Activated naive CD8-positive, alpha-beta T cell treated with anti-CD3 and anti-CD28 coated beads, Interleukin-2, amount 10 ng/mL, durations not matched to agents 7 days and 5 days (primary cell): ENCODE results near the gene NCSTN. TPM values are rescaled to one million over a fixed set of nuclear protein-coding genes. Genes with fewer than 3 reads are reported as not detected.
A peak's percentile ranks its signal among the peaks of the same experiment; 100 is the strongest.
"Not testable (repeated sequence)": the region's sequence is repeated elsewhere in the genome, so short reads cannot be mapped to it uniquely, and the experiment has no call there.

Experiments used
- ATAC-seq: fragments of 150-1000 bp; cut with Tn5 transposase; one replicate; pipeline ENCODE4 v1.10.0; 2021; ENCODE audit warnings: low read depth, moderate library complexity
- POLR2A ChIA-PET: fragments of 350-600 bp; sonication (Branson Sonifier 250); formaldehyde crosslinking; loops from one replicate; lab custom pipeline; 2021; ENCODE audit warnings: antibody characterized with exemption; lab: Charles Lee
- DNase-seq: peaks from one replicate; pipeline ENCODE4 v3.0.0; 2021
- H3K27ac Mint-ChIP-seq: one replicate; pipeline ENCODE4 v1.8.0; 2022; ENCODE audit warnings: mild to moderate bottlenecking, mixed read lengths
- H3K27me3 Mint-ChIP-seq: one replicate; pipeline ENCODE4 v1.8.0; 2022; ENCODE audit warnings: mild to moderate bottlenecking, moderate library complexity, mixed read lengths
- H3K36me3 Mint-ChIP-seq: one replicate; pipeline ENCODE4 v1.8.0; 2021; ENCODE audit warnings: mild to moderate bottlenecking, mixed read lengths
- H3K4me1 Mint-ChIP-seq: one replicate; pipeline ENCODE4 v1.8.0; 2021; ENCODE audit warnings: mixed read lengths
- H3K4me3 Mint-ChIP-seq: one replicate; pipeline ENCODE4 v1.8.0; 2022; ENCODE audit warnings: mild to moderate bottlenecking, moderate library complexity, mixed read lengths
- H3K9me3 Mint-ChIP-seq: one replicate; pipeline ENCODE4 v1.8.0; 2021; ENCODE audit warnings: mixed read lengths
- total RNA-seq, 2 experiments: library from RNA; stranded (reverse); gene quantifications; one replicate each; pipeline ENCODE4 v1.2.3, GENCODE V29; 2021

Gene NCSTN
- total RNA-seq, 2 experiments from 2014 or later = 66.6 to 67.1 TPM

DNA sequence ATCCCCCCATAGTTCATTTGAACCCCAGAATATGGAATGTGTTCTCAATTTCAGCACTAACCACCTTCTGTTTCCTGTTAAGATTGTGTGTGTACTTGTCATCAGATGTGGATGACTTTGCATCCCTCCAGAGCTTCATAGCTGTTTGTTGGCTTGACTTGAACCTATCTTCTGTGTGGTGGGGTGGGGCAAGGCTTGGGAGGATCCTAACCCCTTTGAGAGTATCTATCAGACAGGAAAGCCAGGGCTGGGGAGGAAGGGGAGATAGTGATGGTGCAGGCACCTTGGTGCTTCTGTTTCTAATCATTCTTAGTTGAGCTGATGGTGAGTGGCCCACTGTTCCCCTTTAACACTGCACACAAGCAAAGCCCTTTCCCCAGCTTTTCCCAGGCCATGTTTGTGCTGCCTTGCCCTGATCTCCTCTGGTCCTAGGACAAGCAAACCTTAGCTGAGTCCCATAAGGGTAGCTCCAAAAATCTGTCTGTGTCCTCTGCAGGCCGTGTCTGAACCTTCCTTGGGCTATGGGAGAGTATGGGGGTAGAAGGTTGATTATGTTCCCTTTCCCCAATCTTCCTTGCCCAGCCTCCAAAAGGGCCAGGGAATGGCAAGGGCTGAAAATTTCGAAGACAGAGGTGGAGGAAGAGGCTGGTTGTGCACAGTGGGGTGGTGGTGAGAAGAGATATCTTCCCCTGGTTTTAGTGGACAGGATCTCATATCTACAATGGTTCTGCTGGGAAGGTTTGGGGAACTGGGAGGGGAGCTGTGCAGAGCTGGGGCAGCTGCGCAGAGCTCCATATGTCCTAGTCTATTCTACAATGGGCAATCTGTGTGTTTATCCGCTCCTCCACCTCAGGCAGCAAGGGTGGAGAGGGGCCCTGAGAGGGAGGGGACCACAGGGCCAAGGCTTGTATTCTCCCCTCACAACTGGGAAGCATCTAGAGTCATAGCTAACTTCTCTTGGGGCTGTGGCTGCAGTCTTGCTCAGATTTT lies 25.0 kb downstream of the NCSTN start:
- Mint-ChIP-seq H3K27me3 (no peaks in the 10 kb centered on the region), H3K4me1 (peaks cover 13% of the 10 kb centered on the region), H3K9me3 (no peaks in the 10 kb centered on the region), H3K27ac (peak overlapping the region; percentile 61), H3K4me3 (no peak overlapping the region), H3K36me3 (no peaks in the 10 kb centered on the region)
- ATAC-seq (peak; percentile 59), DNase-seq (no peak)
- POLR2A ChIA-PET = interaction anchor here (0.6 kb wide), 1 partner anchor 120 kb away, joined by 3 read pairs; no protein-coding TSS in a partner anchor

DNA sequence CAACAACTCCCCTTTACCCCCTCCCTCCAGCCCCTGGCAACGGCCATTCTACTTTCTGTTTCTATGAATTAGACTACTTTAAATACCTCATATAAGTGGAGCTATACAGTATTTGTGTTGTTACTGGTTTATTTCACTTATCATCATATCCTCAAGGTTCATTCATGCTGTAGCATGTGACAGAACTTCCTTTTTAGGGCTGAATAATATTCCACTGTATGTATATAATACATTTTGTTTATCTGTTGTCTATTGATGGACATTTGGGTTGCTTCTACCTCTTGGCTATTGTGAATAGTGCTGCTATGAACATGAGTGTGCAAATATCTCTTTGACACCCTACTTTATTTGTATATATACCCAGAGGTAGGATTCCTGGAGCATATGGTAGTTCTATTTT lies 25.9 kb downstream of the NCSTN start:
- Mint-ChIP-seq H3K9me3 (no peaks in the 10 kb centered on the region), H3K36me3 (no peaks in the 10 kb centered on the region), H3K27ac (no peak overlapping the region), H3K4me1 (peaks cover 11% of the 10 kb centered on the region), H3K4me3 (no peak overlapping the region), H3K27me3 (no peaks in the 10 kb centered on the region)
- DNase-seq = no peak
- POLR2A ChIA-PET = no interaction called here
- ATAC-seq = no peak

DNA sequence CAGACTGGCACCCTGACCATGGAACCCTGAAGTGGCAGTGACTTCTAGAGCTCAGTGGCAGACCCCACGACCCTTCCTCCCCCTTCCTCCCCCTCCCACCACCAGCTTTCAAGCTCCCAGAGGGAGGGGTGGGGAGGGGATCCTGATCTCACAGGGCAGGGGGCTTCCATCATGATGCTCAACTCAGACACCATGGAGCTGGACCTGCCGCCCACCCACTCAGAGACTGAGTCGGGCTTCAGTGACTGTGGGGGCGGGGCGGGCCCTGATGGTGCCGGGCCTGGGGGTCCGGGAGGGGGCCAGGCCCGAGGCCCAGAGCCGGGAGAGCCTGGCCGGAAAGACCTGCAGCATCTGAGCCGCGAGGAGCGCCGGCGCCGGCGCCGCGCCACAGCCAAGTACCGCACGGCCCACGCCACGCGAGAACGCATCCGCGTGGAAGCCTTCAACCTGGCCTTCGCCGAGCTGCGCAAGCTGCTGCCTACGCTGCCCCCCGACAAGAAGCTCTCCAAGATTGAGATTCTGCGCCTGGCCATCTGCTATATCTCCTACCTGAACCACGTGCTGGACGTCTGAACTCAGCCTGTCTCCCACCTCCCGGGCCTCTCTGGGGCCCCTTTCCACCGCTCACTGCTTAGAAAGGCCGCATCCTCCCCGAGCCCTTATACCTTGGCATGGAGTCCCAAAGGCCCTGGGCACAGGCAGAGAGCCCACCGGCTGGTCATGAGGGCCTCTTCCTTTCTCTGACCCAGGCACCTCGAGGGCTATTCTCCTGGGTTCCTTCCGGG lies 27.6 kb downstream of the NCSTN start:
- POLR2A ChIA-PET = no interaction called here

DNA sequence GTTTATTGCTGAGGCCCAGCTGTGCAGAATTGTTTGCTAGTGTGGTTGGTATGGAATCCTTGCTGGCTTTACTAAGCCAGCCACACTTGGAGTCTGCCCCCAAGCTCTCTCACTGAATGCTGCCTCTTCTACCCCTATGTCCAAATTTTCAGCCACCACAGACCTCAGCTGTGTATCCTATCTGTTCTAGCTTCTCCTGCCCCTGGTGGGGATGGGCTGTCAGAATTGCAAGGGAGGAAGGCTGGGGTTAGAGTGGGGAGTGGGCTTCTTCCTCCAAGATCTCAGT lies 28.1 kb downstream of the NCSTN start:
- no peaks in the 10 kb centered on the region for H3K36me3 Mint-ChIP-seq
- no peaks in the 10 kb centered on the region for H3K27me3 Mint-ChIP-seq
- ATAC-seq = no peak
- no peak overlapping the region for H3K27ac Mint-ChIP-seq
- H3K4me1 Mint-ChIP-seq = peaks cover 18% of the 10 kb centered on the region
- no peaks in the 10 kb centered on the region for H3K9me3 Mint-ChIP-seq
- POLR2A ChIA-PET = no interaction called here
- H3K4me3 Mint-ChIP-seq = no peak overlapping the region
- no peak for DNase-seq

More for the DNA sequence above, 27.6 kb downstream of the NCSTN start:
- no peaks in the 10 kb centered on the region for H3K27me3 Mint-ChIP-seq
- H3K27ac Mint-ChIP-seq = no peak overlapping the region
- H3K9me3 Mint-ChIP-seq = no peaks in the 10 kb centered on the region
- peaks cover 14% of the 10 kb centered on the region for H3K4me1 Mint-ChIP-seq
- ATAC-seq (no peak), DNase-seq (no peak)
- no peak overlapping the region for H3K4me3 Mint-ChIP-seq
- no peaks in the 10 kb centered on the region for H3K36me3 Mint-ChIP-seq

DNA sequence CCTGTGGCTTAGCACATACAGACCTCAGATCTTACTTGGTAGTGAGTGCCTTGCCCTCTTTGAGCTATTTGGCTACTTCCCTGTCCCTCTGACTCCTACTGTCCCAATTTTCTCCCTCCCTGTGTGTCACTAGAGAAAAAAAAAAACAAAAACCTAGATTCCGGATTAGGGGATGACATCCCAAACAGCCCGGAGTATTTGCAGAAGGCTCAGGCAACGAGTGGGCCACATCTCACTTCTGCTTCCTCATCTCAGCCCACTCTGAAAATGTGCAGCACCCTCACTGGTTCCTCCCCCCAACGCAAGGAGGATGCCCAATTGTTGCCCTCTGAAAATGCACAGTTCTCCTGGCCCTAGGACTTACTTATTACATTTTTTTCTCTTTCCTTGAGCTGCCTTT lies 28.6 kb downstream of the NCSTN start:
- POLR2A ChIA-PET = no interaction called here
- Mint-ChIP-seq H3K4me3 (no peak overlapping the region), H3K9me3 (no peaks in the 10 kb centered on the region), H3K4me1 (peaks cover 20% of the 10 kb centered on the region), H3K27me3 (no peaks in the 10 kb centered on the region), H3K27ac (no peak overlapping the region), H3K36me3 (no peaks in the 10 kb centered on the region)
- DNase-seq = no peak
- ATAC-seq = no peak

DNA sequence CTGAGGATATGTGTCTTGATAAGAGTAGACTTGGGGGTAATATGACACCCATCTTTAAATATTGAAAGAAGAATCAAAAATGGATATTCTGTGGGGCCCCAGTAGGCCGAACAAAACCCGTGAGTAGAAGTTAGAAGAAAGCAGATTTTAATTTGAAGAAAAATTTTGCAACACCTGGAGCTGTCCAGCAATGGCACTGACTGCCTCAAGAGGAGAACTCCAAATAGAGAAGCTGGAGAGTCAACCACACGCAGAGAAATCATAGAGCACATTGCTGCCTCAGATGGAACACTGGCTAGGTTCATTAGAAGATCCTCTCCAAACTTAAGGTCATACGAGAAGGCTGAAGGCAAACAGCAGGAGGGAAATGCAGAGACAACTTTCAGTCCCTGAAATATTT lies 30.5 kb downstream of the NCSTN start:
- POLR2A ChIA-PET = interaction anchor here (0.6 kb wide), 1 partner anchor 25 kb away, joined by 3 read pairs; no protein-coding TSS in a partner anchor
- Mint-ChIP-seq H3K36me3 (no peaks in the 10 kb centered on the region), H3K4me3 (no peak overlapping the region), H3K27me3 (no peaks in the 10 kb centered on the region), H3K27ac (no peak overlapping the region), H3K9me3 (no peaks in the 10 kb centered on the region), H3K4me1 (peaks cover 9% of the 10 kb centered on the region)
- ATAC-seq = no peak
- no peak for DNase-seq

DNA sequence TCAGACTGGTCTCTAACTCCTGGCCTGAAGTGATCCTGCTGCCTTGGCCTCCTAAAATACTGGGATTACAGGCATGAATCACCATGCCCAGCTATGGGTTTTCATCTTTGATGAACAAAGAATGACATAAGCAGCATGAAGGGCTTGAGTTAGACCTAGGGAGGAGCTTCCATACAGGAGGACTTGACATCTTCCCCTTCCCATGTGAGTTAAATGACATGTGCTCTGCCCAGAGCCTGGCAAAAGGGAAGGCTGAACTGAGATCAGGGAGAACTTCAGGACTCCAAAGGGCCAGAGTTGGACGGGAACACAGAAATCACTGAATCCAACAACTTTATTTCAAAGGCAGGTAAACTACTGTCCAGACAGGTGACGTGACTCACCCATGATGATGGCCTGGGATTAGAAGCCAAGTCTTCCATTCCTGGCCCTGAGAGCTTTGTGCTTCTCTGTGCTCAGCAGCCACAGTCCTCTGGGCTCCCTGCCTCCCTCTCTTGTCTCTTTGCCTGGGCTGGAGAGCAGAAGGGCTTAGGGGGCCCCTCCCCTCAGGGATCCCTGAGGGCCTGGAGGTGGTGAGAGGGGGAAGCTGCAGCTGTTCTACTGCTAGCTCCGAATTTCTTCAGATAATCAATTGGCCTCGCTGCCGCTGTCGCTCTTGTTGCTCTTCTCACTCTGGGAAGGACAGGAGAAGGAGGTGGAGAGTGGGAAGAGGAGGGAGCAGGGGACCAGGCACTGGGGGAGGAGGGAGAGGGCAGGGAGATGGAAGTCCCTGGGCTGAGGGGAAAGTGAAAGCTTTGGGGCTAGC lies 31.3 kb downstream of the NCSTN start:
- no peaks in the 10 kb centered on the region for H3K9me3 Mint-ChIP-seq
- DNase-seq = no peak
- H3K27me3 Mint-ChIP-seq = peaks cover 4% of the 10 kb centered on the region
- POLR2A ChIA-PET = no interaction called here
- H3K36me3 Mint-ChIP-seq = no peaks in the 10 kb centered on the region
- H3K4me1 Mint-ChIP-seq = peaks cover 9% of the 10 kb centered on the region
- ATAC-seq = no peak
- H3K4me3 Mint-ChIP-seq = no peak overlapping the region
- H3K27ac Mint-ChIP-seq = no peak overlapping the region

DNA sequence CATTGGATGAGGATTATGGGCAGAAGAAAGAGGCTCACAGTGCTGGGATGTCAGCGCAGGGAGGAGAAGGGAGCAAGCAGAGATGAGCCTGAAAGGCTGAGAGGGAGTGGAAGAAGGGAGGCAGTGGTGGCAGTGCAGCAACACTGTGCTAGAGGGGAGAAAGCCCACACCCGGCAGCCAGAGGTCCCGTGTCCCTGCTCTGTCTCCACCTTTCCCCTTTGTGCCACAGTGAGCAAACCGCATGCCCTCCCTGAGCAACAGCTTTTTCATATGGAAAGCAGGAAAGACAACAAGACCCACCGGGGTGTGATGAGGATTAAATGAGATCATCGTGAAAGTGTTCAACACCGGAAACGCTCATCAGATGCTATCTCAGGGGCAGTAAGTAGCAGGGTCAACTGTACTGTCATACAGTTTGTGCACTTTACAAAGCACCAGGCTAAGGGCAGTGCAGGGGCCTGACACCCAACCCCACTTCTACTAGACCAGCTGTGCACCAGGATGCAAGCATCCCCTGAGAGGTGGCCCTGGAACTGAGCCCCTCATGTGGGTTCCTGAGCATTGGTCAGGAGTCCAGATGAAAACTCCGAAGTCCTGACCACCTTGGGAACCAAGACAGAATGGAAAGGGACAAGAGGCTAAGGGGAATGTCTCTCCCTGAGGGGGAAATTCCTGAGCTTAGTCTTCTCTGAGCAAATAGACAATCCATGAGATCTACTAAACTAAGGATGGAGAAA lies 32.8 kb downstream of the NCSTN start:
- no peak for DNase-seq
- peak overlapping the region; percentile 53 for H3K27ac Mint-ChIP-seq
- peak; percentile 43 for ATAC-seq
- peaks cover 9% of the 10 kb centered on the region for H3K4me1 Mint-ChIP-seq
- H3K27me3 Mint-ChIP-seq = peaks cover 7% of the 10 kb centered on the region
- peak overlapping the region; percentile 25 for H3K4me3 Mint-ChIP-seq
- POLR2A ChIA-PET = interaction anchor here (0.8 kb wide), 1 partner anchor 277 kb away, joined by 3 read pairs; the partner anchor contains the start of gene IGSF8
- no peaks in the 10 kb centered on the region for H3K36me3 Mint-ChIP-seq
- no peaks in the 10 kb centered on the region for H3K9me3 Mint-ChIP-seq

DNA sequence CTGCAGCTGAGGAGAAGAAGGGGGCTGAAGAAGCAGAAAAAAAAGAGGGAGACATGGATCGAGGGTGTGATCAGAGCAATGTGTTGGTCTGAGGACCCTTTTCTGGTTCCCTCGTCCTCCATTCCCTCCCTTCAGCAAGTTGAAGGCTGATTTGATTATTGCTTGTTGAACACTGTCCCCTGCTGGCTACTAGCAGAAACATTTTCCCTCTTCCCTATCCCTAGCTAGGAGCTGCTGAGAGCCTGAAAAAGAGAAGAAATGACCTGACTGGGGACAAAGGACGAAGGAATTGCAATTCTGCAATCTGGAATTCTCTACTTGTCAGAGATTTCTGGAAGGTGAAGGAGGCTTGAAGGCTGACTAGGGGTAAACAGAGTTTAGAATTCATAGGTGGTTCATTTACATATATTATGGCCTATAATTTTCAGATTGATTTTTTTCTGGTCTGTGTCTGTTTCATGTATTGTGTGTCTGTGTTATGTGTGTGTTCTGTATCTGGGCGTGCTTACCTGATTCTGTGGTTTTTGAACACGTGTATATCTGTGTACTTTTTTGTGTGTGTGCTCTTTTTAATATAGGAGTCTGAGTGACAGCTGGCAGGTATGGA lies 33.4 kb downstream of the NCSTN start:
- ATAC-seq (peak; percentile 76), DNase-seq (no peak)
- H3K9me3 Mint-ChIP-seq = no peaks in the 10 kb centered on the region
- H3K27ac Mint-ChIP-seq = peak overlapping the region; percentile 47
- POLR2A ChIA-PET = interaction anchor here (0.8 kb wide), 1 partner anchor 278 kb away, joined by 3 read pairs; the partner anchor contains the start of gene IGSF8
- peak overlapping the region; percentile 14 for H3K4me3 Mint-ChIP-seq
- no peaks in the 10 kb centered on the region for H3K36me3 Mint-ChIP-seq
- H3K27me3 Mint-ChIP-seq = peaks cover 7% of the 10 kb centered on the region
- peaks cover 9% of the 10 kb centered on the region for H3K4me1 Mint-ChIP-seq

DNA sequence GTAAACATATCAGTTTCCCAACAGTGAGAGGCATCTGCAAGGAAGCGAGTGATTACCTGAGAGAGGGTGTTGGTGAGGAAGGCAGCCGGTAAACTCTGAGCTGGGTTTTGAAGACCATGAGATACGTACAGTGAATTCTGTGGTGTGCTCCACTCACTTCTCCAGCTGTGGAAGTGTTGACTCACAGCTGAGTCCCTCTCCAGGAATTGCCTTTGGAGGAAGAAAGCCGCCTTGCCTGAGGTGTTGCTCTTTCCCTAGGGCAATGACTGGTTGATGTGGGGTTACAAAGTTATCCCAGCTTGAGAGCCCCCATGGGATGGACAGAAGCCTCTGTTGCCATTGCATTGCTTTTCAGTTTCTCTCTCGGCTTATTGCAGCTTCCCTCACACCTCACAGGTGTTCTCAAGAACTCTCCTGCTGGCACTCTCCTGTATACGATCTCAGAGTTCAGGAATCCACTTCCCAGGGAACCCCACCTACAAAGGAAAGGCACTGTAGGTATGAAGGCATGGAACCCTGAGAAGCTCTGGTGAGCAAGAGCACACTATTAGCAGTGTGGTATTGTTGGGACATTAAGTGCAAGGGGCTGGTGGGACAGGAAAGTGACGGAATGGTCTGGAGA lies 34.5 kb downstream of the NCSTN start:
- Mint-ChIP-seq H3K9me3 (no peaks in the 10 kb centered on the region), H3K4me1 (peaks cover 9% of the 10 kb centered on the region), H3K4me3 (no peak overlapping the region), H3K27ac (no peak overlapping the region), H3K36me3 (no peaks in the 10 kb centered on the region), H3K27me3 (peaks cover 7% of the 10 kb centered on the region)
- no peak for DNase-seq
- POLR2A ChIA-PET = no interaction called here
- ATAC-seq = no peak

DNA sequence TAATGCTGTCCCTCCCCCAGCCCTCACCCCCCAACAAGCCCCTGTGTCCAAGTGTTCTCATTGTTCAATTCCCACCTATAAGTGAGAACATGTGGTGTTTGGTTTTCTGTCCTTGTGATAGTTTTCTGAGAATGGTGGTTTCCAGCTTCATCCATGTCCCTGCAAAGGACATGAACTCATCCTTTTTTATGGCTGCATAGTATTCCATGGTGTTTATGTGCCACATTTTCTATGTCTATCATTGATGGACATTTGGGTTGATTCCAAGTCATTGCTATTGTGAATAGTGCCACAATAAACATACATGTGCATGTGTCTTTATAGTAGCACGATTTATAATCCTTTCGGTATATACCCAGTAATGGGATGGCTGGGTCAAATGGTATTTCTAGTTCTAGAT lies 41.6 kb downstream of the NCSTN start:
- not testable (repeated sequence) for H3K4me1 Mint-ChIP-seq

DNA sequence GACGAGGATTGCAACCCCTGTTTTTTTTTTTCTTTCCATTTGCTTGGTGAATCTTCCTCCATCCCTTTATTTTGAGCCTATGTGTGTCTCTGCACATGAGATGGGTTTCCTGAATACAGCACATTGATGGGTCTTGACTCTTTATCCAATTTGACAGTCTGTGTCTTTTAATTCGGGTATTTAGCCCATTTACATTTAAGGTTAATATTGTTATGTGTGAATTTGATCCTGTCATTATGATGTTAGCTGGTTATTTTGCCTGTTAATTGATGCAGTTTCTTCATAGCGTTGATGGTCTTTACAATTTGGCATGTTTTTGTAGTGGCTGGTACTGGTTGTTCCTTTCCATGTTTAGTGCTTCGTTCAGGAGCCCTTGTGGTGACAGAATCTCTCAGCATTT lies 45.2 kb downstream of the NCSTN start:
- peaks cover 26% of the 10 kb centered on the region for H3K27me3 Mint-ChIP-seq
- ATAC-seq, H3K4me3 Mint-ChIP-seq, H3K9me3 Mint-ChIP-seq, DNase-seq, H3K36me3 Mint-ChIP-seq, POLR2A ChIA-PET, H3K27ac Mint-ChIP-seq, H3K4me1 Mint-ChIP-seq: not testable (repeated sequence)

More for the DNA sequence above, 41.6 kb downstream of the NCSTN start:
- DNase-seq, H3K27ac Mint-ChIP-seq, ATAC-seq, POLR2A ChIA-PET, H3K36me3 Mint-ChIP-seq, H3K9me3 Mint-ChIP-seq, H3K4me3 Mint-ChIP-seq: not testable (repeated sequence)
- peaks cover 23% of the 10 kb centered on the region for H3K27me3 Mint-ChIP-seq
